HCT116 (cell line): ENCODE measurements around the gene RFC1.

ENCODE experiments used
- CTCF ChIP-seq, 3 experiments: fragments of 200-600 bp in 1 of 3; sonication (generic) in 1 of 3; IDR thresholded peaks in 2 of 3; conservative IDR thresholded peaks in 1 of 3; 2 replicates each; pipeline ENCODE4 v1.5.1; 2012 to 2017; ENCODE audit warnings: low read depth in 2 of 3, low read length in 2 of 3, antibody characterized with exemption in 1 of 3, borderline replicate concordance in 1 of 3, control low read depth in 1 of 3, mild to moderate bottlenecking in 1 of 3, mixed read lengths in 1 of 3, mixed run types in 1 of 3, moderate library complexity in 1 of 3; ENCODE audit not compliant: insufficient read depth in 1 of 3
- ELF1 ChIP-seq: IDR thresholded peaks from 2 replicates; pipeline ENCODE4 v1.6.1; 2012; ENCODE audit warnings: low read depth, borderline replicate concordance
- POLR2A ChIP-seq: IDR thresholded peaks from 2 replicates; pipeline ENCODE4 v1.7.0; 2011; ENCODE audit warnings: borderline replicate concordance; ENCODE audit not compliant: insufficient read depth, insufficient read length; ENCODE audit errors: extremely low read depth
- SP1 ChIP-seq: IDR thresholded peaks from 2 replicates; pipeline ENCODE4 v1.6.1; 2012; ENCODE audit warnings: low read depth
- TCF7L2 ChIP-seq: IDR thresholded peaks from 2 replicates; pipeline ENCODE4 v1.7.0; 2011; ENCODE audit warnings: borderline replicate concordance, inconsistent platforms; ENCODE audit not compliant: insufficient read depth, insufficient read length; ENCODE audit errors: extremely low read depth
- ZFX ChIP-seq: fragments of 450-650 bp; IDR thresholded peaks from 2 replicates; pipeline ENCODE4 v1.6.1; 2017

GRCh38 chr4:39407584-39407885 lies 41.4 kb upstream of the RFC1 start:
- no peak for TF ChIP-seq POLR2A
- TF ChIP-seq TCF7L2, result no peak
- TF ChIP-seq SP1, result no peak
- TF ChIP-seq ZFX, result no peak
- no peak for TF ChIP-seq ELF1
- no peak for TF ChIP-seq CTCF (IDR thresholded peaks at IDR 0.05 in 2 of 3, conservative IDR thresholded peaks at IDR 0.05 in 1 of 3; ENCODE audit: borderline replicate concordance in 1 of 3, insufficient read depth in 1 of 3, low read depth in 2 of 3, low read length in 2 of 3)
